Eye (tissue), 1 donor: ENCODE results near the gene KRT28.
"Not testable (repeated sequence)": the region's sequence is repeated elsewhere in the genome, so short reads cannot be mapped to it uniquely, and the experiment has no call there.

ENCODE experiments used
- DNase-seq: peaks from one replicate; pipeline ENCODE4 v3.0.0-alpha.2; 2015

Gene KRT28

GRCh38 chr17:40777459-40777858, 22.3 kb downstream of the KRT28 start:
- DNase-seq: no peak

- no peak for DNase-seq
Observed at GRCh38 chr17:40775945-40776344, 23.8 kb downstream of the KRT28 start.

DNA sequence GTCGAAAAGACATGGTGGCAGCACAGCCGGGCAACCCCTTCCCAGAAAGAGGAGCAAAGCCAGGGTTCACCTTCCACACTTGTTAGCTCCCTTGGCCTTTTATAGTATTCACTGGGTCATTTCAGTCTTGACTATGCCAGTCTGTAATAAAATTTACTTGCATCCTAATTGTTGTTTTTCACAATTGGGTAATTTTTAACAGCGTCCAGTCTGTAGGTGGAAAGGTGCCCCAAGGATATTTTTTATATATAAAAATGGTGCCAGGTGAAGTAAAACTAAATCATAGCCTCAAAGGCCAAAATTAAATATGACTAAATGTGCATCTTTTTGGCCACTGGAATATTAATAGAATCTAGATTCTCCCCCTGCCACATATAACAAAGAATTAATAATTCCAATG, 27.7 kb downstream of the KRT28 start, which contains the start of gene KRT26:
TSS of gene KRT26 (minus strand) at position 101 of the 400 bp plus-strand sequence. CDS start at position 13, 88 bp downstream.
- DNase-seq: no peak

- no peak for DNase-seq
Observed at GRCh38 chr17:40765657-40766056, 34.1 kb downstream of the KRT28 start.

GRCh38 chr17:40763752-40764151, 36.0 kb downstream of the KRT28 start:
- DNase-seq: no peak

GRCh38 chr17:40760105-40761016, 39.4 kb downstream of the KRT28 start:
- DNase-seq: no peak

- no peak for DNase-seq
Observed at GRCh38 chr17:40755231-40755630, 44.5 kb downstream of the KRT28 start, which contains the start of gene KRT25. TSS of gene KRT25 (minus strand) at chr17:40755331. CDS start at chr17:40755271, 60 bp downstream.

- DNase-seq: no peak
Observed at GRCh38 chr17:40753804-40754203, 46.0 kb downstream of the KRT28 start.

DNA sequence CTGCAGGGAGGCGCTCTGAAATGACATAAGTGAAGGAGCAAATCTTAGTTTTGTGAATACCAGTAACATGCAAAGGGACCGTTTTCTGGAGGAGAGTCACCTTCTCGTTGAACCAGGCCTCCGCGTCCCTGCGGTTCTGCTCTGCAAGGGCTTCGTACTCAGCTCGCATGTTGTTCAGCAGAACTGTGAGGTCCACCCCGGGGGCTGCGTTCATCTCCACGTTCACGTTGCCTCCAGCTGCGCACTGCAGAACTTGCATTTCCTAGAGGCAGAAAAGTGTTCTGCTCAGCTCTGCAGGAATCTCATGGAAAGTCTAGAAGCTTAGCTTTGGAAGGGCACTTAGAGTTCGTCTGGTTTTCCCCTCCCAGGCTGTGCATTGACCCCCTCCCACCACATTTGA, 48.7 kb downstream of the KRT28 start:
- DNase-seq: no peak

DNA sequence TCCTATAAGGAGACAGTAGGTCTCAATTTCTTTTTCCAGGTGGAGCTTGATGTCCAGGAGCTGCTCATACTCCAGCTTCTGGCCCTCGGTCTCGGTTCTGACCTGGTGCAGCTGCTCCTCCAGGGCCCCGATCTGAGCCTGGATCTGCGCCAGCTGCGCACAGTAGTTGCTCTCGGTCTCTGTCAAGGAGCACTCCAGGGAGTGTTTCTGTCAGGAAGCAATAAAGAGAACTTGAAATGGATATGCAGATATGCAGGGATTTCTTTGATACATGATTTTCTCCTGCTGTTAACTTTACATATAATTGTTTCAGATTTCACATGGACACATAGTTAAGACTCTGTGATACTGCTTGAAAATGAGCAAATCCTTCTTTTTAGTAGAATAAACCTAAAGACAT, 49.4 kb downstream of the KRT28 start:
- DNase-seq: no peak

GRCh38 chr17:40748666-40749065, 51.1 kb downstream of the KRT28 start:
- not testable (repeated sequence) for DNase-seq
